Nephron progenitor cell (in vitro differentiated cells): Measurements from ENCODE around the gene RSKR.
"Not testable (repeated sequence)": the region's sequence is repeated elsewhere in the genome, so short reads cannot be mapped to it uniquely, and the experiment has no call there.

Source experiments
- DNase-seq: peaks from one replicate; pipeline ENCODE4 v3.0.0; 2021
- H3K27ac Mint-ChIP-seq: 2 replicates; pipeline ENCODE4 v1.8.0; 2021; ENCODE audit warnings: mild to moderate bottlenecking, moderate library complexity, mixed read lengths
- H3K27me3 Mint-ChIP-seq: 2 replicates; pipeline ENCODE4 v1.8.0; 2021; ENCODE audit warnings: mild to moderate bottlenecking, low read depth, mixed read lengths; ENCODE audit not compliant: poor library complexity
- H3K36me3 Mint-ChIP-seq: 2 replicates; pipeline ENCODE4 v1.8.0; 2021; ENCODE audit warnings: low read depth, mixed read lengths
- H3K4me1 Mint-ChIP-seq: 2 replicates; pipeline ENCODE4 v1.8.0; 2021; ENCODE audit warnings: mixed read lengths
- H3K4me3 Mint-ChIP-seq: 2 replicates; pipeline ENCODE4 v1.8.0; 2021; ENCODE audit warnings: mild to moderate bottlenecking, moderate library complexity, mixed read lengths
- H3K9me3 Mint-ChIP-seq: 2 replicates; pipeline ENCODE4 v1.8.0; 2021; ENCODE audit warnings: mild to moderate bottlenecking, moderate library complexity, mixed read lengths
- TF ChIP-seq, protein P1 (sequence below): fragments of 200-600 bp; sonication (generic); IDR thresholded peaks from 2 replicates; pipeline ENCODE4 v1.5.0; 2021; ENCODE audit warnings: antibody characterized with exemption

The RSKR gene, protein sequence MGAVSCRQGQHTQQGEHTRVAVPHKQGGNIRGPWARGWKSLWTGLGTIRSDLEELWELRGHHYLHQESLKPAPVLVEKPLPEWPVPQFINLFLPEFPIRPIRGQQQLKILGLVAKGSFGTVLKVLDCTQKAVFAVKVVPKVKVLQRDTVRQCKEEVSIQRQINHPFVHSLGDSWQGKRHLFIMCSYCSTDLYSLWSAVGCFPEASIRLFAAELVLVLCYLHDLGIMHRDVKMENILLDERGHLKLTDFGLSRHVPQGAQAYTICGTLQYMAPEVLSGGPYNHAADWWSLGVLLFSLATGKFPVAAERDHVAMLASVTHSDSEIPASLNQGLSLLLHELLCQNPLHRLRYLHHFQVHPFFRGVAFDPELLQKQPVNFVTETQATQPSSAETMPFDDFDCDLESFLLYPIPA

DNA sequence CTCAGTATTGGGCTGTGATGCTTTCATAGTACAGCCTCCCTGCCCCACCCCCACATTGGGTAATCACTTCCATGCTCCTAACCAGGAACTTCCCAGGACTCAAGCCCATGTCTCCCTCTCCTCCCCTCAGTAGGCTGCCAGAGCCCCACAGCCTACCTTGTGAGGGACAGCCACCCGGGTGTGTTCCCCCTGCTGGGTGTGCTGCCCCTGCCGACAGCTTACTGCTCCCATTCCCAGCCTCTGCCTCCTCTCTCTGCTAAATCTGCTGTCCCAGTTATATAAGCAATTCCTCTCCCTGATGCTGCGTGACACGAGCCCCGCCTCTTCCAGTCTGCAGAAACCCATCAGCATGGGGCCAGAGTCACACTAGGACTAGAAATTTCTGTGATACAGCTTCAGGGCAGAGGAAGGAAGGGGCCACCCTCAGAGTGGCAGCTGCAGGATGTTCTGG, at the start of gene RSKR:
Gene RSKR, minus strand, starts transcription at position 255 of the 451 bp plus-strand sequence. Its CDS starts 24 bp downstream, at position 231.
- Mint-ChIP-seq H3K9me3 (no peaks in the 10 kb centered on the region), H3K4me1 (no peaks in the 10 kb centered on the region), H3K36me3 (peaks cover 53% of the 10 kb centered on the region), H3K27me3 (no peaks in the 10 kb centered on the region), H3K27ac (peak within 1 kb of the TSS; percentile 64), H3K4me3 (no peak within 1 kb of the TSS)
- DNase-seq: no peak
- TF ChIP-seq, protein P1, sequence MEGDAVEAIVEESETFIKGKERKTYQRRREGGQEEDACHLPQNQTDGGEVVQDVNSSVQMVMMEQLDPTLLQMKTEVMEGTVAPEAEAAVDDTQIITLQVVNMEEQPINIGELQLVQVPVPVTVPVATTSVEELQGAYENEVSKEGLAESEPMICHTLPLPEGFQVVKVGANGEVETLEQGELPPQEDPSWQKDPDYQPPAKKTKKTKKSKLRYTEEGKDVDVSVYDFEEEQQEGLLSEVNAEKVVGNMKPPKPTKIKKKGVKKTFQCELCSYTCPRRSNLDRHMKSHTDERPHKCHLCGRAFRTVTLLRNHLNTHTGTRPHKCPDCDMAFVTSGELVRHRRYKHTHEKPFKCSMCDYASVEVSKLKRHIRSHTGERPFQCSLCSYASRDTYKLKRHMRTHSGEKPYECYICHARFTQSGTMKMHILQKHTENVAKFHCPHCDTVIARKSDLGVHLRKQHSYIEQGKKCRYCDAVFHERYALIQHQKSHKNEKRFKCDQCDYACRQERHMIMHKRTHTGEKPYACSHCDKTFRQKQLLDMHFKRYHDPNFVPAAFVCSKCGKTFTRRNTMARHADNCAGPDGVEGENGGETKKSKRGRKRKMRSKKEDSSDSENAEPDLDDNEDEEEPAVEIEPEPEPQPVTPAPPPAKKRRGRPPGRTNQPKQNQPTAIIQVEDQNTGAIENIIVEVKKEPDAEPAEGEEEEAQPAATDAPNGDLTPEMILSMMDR: no peak

DNA sequence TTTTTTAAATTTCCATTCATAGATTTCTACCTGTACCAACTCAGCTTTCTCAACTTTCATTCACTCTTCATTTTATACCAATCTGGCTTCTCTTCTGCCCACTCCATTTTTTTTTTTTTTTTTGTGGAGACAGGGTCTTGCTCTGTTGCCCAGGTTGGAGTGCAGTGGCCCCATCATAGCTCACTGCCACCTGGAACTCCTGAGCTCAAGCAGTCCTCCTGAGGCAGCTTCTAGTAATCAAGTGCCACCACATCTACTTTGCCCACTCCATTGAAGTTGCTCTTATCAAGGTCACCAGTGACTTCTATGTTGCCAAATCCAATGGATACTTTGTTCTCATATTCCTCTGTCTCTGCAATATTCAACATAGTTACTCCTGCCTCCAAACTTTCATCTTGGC, 49.7 kb upstream of the RSKR start:
- DNase-seq: no peak
- Mint-ChIP-seq H3K9me3 (peaks cover 29% of the 10 kb centered on the region), H3K27me3 (no peaks in the 10 kb centered on the region), H3K27ac (peak overlapping the region; percentile 14), H3K4me1 (peaks cover 62% of the 10 kb centered on the region), H3K4me3 (peak overlapping the region; percentile 99), H3K36me3 (peaks cover 61% of the 10 kb centered on the region)
- TF ChIP-seq, protein P1: no peak

DNA sequence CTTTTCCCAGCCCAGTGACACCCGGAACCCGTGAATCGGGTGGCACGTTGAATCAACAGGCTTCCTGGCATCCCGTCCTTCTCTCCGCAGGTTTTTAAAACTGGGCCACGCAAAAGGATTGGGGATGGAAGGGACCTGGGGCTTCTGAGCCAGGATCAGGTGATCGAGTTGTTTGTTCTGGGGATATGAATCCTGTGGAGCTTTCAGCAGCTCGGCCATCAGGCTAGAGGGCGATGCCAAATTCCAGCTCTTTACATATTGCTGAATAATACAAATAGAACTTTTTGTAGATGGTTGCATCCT, 48.5 kb upstream of the RSKR start:
- H3K4me1 Mint-ChIP-seq: peaks cover 52% of the 10 kb centered on the region
- H3K36me3 Mint-ChIP-seq: peaks cover 62% of the 10 kb centered on the region
- H3K27ac Mint-ChIP-seq: peak overlapping the region; percentile 100
- H3K9me3 Mint-ChIP-seq: peaks cover 40% of the 10 kb centered on the region
- peak overlapping the region; percentile 99 for H3K4me3 Mint-ChIP-seq
- TF ChIP-seq, protein P1: no peak
- no peaks in the 10 kb centered on the region for H3K27me3 Mint-ChIP-seq
- DNase-seq: no peak

DNA sequence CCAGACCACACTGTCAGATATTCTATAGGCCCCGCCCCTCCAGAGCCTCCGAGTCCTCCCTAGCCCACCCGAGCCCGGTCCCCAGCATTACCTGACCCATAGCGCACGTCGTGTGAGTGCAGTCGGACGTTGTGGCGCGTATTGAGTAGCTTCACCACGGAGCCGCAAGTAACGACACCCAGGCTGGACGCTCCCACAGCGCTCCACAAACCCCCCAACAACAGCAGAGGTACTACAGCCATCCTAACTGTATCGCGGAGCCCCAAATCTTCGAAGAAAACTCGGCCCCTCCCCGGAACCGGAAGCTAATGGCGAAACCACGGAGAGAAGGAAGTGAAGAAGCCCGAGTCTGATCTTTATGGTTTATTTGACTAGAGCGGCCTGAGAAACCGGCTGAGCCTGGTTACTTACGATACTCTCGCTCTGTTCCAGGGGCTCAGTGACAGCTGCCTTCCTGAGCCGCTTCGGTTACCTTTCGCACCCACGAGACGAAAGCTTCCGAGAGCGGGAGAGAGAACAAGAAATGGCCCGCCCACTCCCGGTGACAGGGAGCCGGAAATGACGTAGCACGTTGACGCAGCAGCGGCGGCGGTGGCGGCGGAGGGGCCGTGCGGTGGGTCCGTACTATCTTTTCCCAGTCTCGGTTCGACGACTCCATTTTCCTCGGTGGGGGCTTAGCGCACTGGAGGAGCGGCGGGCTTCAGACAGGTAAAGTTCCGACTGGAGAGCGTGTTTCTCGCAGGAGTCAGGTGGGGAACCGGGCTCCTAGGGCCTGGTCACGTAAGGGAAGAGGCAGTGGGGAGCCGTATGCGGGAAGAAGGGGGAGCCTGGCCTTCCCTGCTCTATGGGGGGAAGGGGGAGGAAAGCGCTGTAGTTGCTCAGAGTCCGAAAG, 47.9 kb upstream of the RSKR start, which contains the start of the genes SDF2 and SUPT6H:
Gene SDF2, minus strand, starts transcription at position 272 of the 892 bp plus-strand sequence. Its CDS starts 30 bp downstream, at position 242.
Gene SUPT6H, plus strand, starts transcription at position 571 of the 892 bp plus-strand sequence. CDS start 11,197 bp downstream, outside the sequence.
- Mint-ChIP-seq H3K4me1 (peaks cover 50% of the 10 kb centered on the region), H3K4me3 (peak within 1 kb of the TSS; percentile 99), H3K27me3 (no peaks in the 10 kb centered on the region), H3K9me3 (peaks cover 40% of the 10 kb centered on the region), H3K27ac (peak within 1 kb of the TSS; percentile 100), H3K36me3 (peaks cover 65% of the 10 kb centered on the region)
- TF ChIP-seq, protein P1: no peak
- DNase-seq: peak; percentile 96

DNA sequence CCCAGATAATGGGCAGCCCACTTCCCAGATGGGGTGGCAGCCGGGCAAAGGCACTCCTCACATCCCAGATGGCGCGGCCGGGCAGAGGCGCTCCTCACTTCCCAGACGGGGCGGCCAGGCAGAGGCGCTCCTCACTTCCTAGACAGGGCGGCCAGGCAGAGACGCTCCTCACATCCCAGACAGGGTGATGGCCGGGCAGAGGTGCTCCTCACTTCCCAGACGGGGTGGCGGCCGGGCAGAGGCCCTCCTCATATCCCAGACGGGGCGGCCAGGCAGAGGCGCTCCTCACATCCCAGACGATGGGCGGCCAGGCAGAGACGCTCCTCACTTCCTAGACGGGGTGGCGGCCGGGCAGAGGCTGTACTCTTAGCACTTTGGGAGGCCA, 45.5 kb upstream of the RSKR start:
- Mint-ChIP-seq H3K4me1 (peaks cover 38% of the 10 kb centered on the region), H3K36me3 (peaks cover 63% of the 10 kb centered on the region), H3K9me3 (peaks cover 40% of the 10 kb centered on the region)
- DNase-seq, H3K4me3 Mint-ChIP-seq, H3K27me3 Mint-ChIP-seq, H3K27ac Mint-ChIP-seq: not testable (repeated sequence)

DNA sequence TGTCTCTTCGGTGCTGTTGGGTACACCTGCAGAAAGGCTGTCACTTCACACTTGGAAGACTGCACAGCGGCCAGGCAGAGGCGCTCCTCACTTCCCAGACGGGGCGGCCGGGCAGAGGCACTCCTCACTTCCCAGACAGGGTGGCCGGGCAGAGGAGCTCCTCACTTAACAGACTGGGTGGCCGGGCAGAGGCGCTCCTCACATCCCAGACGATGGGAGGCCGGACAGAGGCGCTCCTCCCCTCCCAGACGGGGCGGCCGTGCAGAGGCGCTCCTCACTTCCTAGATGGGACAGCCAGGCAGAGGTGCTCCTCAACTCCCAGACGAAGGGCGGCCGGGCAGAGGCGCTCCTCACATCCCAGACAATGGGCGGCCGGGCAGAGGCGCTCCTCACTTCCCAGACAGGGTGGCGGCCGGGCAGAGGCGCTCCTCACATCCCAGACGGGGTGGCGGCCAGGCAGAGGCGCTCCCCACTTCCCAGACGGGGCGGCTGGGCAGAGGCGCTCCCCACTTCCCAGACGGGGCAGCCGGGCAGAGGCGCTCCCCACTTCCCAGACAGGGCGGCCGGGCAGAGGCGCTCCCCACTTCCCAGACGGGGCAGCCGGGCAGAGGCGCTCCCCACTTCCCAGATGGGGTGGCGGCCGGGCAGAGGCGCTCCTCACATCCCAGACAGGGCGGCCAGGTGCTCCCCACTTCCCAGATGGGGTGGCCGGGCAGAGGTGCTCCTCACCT, 44.9 kb upstream of the RSKR start:
- not testable (repeated sequence) for DNase-seq, H3K27me3 Mint-ChIP-seq, H3K27ac Mint-ChIP-seq, H3K4me3 Mint-ChIP-seq
- peaks cover 33% of the 10 kb centered on the region for H3K4me1 Mint-ChIP-seq
- peaks cover 63% of the 10 kb centered on the region for H3K36me3 Mint-ChIP-seq
- H3K9me3 Mint-ChIP-seq: peaks cover 40% of the 10 kb centered on the region

DNA sequence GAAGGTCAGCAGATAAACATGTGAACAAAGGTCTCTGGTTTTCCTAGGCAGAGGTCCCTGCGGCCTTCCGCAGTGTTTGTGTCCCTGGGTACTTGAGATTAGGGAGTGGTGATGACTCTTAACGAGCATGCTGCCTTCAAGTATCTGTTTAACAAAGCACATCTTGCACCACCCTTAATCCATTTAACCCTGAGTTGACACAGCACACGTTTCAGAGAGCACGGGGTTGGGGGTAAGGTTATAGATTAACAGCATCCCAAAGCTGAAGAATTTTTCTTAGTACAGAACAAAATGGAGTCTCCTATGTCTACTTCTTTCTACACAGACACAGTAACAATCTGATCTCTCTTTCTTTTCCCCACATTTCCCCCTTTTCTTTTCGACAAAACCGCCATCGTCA, 44.4 kb upstream of the RSKR start:
- peaks cover 40% of the 10 kb centered on the region for H3K9me3 Mint-ChIP-seq
- peaks cover 63% of the 10 kb centered on the region for H3K36me3 Mint-ChIP-seq
- DNase-seq, H3K27ac Mint-ChIP-seq, H3K27me3 Mint-ChIP-seq, H3K4me3 Mint-ChIP-seq: not testable (repeated sequence)
- H3K4me1 Mint-ChIP-seq: peaks cover 27% of the 10 kb centered on the region
